Skeletal muscle satellite cell (primary cell): Measurements from ENCODE around the gene MYORG.
"Not testable (repeated sequence)": the region's sequence is repeated elsewhere in the genome, so short reads cannot be mapped to it uniquely, and the experiment has no call there.

Source experiments
- H3K27me3 ChIP-seq: 2 replicates; pipeline ENCODE4 v1.7.0; 2013; ENCODE audit warnings: low read length; ENCODE audit not compliant: control insufficient read depth, insufficient read depth
- H3K36me3 ChIP-seq: 2 replicates; pipeline ENCODE4 v1.7.0; 2013; ENCODE audit warnings: mild to moderate bottlenecking, control low read depth, low read length; ENCODE audit not compliant: insufficient read depth
- H3K4me1 ChIP-seq: 2 replicates; pipeline ENCODE4 v1.7.0; 2013; ENCODE audit warnings: low read length; ENCODE audit not compliant: control insufficient read depth, insufficient read depth
- H3K4me2 ChIP-seq: 2 replicates; pipeline ENCODE4 v1.7.0; 2013; ENCODE audit warnings: mild to moderate bottlenecking, low read length
- H3K4me3 ChIP-seq: 2 replicates; pipeline ENCODE4 v1.7.0; 2013; ENCODE audit warnings: low read length
- H3K9ac ChIP-seq: 2 replicates; pipeline ENCODE4 v1.7.0; 2013; ENCODE audit warnings: mild to moderate bottlenecking, low read depth, low read length, moderate library complexity
- H3K9me3 ChIP-seq: replicated peaks from 2 replicates; pipeline ENCODE4 v1.7.0; 2013; ENCODE audit warnings: mild to moderate bottlenecking, control low read depth, low read length

The MYORG gene

DNA sequence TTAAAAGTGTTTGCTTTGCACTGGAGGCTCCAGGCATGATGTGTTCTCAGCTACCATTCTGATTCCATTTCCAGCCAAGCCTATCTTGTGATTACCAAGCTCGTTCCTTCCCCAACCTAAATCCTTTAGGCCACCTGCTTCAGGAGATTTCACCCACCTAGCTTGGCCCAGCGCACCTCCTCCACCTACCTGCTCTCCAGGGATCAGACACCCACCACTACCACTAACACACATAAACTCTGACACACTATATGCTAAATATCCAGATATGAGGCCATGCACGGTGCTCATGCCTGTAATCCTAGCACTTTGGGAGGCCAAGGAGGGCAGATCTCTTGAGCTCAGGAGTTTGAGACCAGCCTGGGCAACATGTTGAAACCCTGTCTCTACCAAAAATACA is 2.4 kb downstream of the MYORG start:
- no peak overlapping the region for H3K4me2 ChIP-seq

DNA sequence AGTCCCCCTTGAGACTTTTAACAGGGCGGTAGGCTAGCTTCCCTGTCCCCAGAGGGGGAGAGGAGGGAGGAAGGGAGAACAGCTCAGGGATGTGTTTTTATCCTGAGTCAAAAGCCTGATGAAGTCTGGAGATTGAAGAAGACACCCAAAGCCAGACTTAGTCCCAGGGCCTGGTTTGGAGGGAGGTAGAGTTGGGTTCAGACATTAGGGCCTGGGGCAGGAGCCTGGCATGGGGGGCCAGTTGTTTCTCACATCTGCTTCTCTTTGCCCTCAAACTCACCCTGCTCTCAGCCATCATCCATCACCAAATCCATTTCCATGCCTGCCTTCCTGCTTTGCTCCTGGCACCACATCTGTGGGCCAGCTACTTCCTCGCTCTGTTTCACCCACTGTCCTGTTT is 2.9 kb downstream of the MYORG start:
- no peaks in the 10 kb centered on the region for H3K9me3 ChIP-seq
- no peak overlapping the region for H3K9ac ChIP-seq
- peaks cover 13% of the 10 kb centered on the region for H3K4me1 ChIP-seq
- no peak overlapping the region for H3K4me3 ChIP-seq
- H3K27me3 ChIP-seq = peaks cover 5% of the 10 kb centered on the region
- H3K4me2 ChIP-seq = no peak overlapping the region
- peaks cover 3% of the 10 kb centered on the region for H3K36me3 ChIP-seq

More for the DNA sequence above, 2.4 kb downstream of the MYORG start:
- Histone ChIP-seq H3K9ac (no peak overlapping the region), H3K27me3 (peaks cover 5% of the 10 kb centered on the region), H3K36me3 (peaks cover 3% of the 10 kb centered on the region), H3K4me1 (peaks cover 13% of the 10 kb centered on the region), H3K9me3 (no peaks in the 10 kb centered on the region), H3K4me3 (no peak overlapping the region)

DNA sequence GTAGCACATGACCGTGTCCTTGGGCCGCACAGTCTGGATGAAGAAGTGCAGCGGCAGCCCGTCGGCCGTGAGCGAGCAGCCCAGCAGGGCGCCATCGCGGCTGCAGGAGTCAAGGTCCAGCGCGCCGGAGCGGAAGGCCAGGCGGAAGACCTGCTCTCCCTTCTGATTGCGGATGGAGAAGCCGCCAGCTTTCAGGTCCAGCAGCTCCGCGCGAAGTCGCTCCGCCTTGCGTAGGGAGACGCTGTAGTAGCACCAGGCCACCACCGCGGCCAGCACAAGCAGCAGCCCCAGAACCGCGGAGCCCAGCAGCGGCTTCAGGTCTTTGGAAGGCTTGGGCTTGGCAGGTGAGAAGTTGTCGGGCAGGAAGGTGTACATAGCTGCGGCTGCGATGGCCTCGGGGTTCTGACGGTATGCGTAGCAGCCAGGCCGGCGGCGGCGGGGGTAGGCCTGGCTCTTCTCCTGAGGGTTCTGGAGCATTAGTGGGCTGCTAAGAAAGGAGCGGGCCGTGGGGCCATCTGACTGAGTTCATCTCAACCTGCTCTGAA is 4.2 kb downstream of the MYORG start:
- H3K4me1 ChIP-seq = peaks cover 13% of the 10 kb centered on the region
- no peak overlapping the region for H3K9ac ChIP-seq
- peaks cover 3% of the 10 kb centered on the region for H3K36me3 ChIP-seq
- no peak overlapping the region for H3K4me2 ChIP-seq
- no peak overlapping the region for H3K4me3 ChIP-seq
- peaks cover 5% of the 10 kb centered on the region for H3K27me3 ChIP-seq
- no peaks in the 10 kb centered on the region for H3K9me3 ChIP-seq

DNA sequence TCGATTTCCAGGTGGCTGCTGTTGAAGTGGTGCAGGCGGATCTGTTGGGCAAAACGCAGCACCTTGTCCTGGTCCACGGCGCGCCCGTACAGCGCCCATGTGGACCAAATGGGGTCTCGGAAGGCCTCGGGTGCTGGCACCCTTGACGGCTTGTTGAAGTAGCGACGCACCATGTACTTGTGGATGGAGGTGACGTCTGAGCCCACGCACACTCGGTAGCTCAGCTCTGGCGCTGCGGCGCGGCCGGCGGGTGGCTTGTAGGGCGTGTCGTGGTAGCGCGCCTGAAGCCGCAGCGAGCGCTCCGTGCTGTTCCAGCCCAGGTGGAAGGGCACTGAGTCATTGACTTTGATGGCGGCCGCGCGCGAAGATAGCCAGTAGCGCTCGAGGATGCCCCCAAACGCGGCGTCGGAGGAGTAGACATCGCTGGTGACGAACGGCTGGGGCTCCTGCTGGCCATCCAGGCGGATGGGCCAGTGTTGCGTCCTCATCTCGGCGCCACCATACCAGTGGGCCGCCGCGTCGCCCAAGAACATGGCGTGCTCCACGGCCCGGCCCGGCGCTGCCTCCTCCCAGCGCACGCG is 4.7 kb downstream of the MYORG start:
- Histone ChIP-seq H3K4me3 (no peak overlapping the region), H3K27me3 (peaks cover 5% of the 10 kb centered on the region), H3K4me2 (no peak overlapping the region), H3K9ac (no peak overlapping the region), H3K4me1 (peaks cover 10% of the 10 kb centered on the region), H3K9me3 (no peaks in the 10 kb centered on the region), H3K36me3 (peaks cover 3% of the 10 kb centered on the region)

DNA sequence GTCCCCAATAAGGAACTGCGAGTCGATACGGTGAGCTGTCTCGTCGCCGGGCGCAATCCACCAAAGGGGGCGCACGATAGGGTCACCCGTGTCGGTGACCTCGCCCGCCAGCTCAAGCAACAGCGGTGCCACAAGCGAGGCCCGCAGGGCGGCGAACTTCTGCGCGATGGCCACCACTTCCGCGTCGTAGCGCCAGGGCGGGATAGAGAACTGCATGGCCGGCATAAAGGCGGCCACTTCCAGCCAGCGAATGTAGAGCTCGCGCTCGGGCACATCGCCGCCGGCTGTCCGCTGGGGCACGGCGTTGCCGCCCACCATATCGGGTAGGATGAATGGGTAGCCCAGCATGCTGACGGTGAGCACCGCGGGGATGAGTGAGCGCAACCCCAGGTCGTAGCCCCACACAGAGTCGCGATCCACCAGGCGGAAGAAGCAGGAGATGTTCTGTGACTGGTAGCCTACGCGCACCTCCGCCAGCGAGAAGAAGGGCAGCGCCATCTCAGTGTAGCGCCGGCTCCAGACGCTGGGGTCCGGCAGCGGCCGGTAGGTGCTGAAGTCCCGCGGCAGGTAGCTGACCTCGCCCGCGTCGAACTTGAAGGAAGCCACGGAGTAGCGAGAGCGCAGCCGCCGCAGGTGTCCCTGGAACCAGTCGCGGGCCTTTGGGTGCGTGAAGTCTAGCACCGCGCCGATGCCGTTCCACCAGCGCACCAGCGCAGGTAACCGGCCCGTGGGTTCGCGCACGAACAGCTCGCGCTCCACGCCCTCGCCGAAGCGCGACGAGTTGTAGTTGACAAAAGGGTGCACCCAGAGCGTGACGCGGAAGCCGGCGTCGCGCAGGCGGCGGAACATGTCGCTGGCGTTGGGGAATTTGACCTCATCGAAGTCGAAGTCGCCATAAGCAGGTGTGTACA is 5.5 kb downstream of the MYORG start:
- peak overlapping the region; percentile 55 for H3K4me3 ChIP-seq
- peaks cover 5% of the 10 kb centered on the region for H3K4me1 ChIP-seq
- H3K36me3 ChIP-seq = peaks cover 3% of the 10 kb centered on the region
- no peak overlapping the region for H3K9ac ChIP-seq
- H3K4me2 ChIP-seq = peak overlapping the region; percentile 78
- H3K9me3 ChIP-seq = no peaks in the 10 kb centered on the region
- H3K27me3 ChIP-seq = peaks cover 5% of the 10 kb centered on the region

DNA sequence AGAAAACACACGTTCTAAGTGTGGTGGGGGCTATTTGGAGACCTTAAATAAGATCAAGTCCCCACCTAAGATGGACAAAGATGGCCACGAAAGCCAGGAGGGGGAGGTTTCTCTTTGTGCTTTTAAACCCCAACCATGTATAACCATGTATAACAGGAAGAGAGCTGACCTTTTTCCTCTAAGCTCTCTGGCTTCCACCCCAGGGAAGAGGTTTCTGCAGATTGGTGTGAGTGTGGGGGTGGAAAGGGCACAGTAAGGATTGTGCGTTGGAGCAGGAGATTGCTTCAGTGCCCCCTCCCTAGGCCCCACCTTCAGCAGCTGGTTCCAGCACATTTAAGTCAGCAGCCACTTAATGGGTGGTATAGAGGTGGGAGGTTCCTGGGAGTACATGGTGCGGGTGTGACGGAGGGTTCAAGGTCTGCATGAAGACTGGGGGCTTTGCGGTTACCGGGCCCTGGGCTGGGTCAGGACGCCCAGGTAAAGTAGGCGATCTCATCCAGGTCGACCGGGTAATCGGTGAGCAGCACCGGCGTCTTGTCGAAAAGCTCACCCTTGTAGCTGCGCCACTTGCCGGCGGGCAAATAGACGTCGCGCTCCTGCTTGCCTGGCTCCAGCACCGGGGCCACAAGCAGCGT is 6.2 kb downstream of the MYORG start:
- Histone ChIP-seq H3K9ac (no peak overlapping the region), H3K36me3 (peaks cover 3% of the 10 kb centered on the region), H3K27me3 (peaks cover 5% of the 10 kb centered on the region), H3K9me3 (no peaks in the 10 kb centered on the region), H3K4me1 (no peaks in the 10 kb centered on the region), H3K4me3 (peak overlapping the region; percentile 55), H3K4me2 (peak overlapping the region; percentile 78)

DNA sequence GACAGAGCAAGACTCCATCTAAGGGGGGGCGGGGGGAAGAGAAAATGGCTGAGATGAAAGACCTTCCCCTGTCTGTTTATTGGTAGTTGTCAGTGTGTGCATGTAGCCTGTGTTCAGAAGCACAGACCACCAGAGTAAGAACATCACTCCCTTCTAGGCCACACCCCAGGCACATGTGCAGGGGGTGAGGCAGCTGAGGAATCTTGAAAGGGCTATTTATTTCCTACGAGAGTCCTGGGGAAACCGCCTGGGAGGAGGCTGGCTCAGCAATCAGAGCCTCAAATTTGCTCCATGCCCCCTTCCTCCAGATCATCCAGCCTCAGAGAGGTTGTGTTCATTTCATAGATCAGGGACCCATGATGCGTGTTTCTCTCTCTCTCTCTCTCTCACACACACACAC is 7.1 kb downstream of the MYORG start:
- H3K4me1 ChIP-seq = no peaks in the 10 kb centered on the region
- no peak overlapping the region for H3K9ac ChIP-seq
- peaks cover 3% of the 10 kb centered on the region for H3K36me3 ChIP-seq
- no peak overlapping the region for H3K4me3 ChIP-seq
- H3K4me2 ChIP-seq = no peak overlapping the region
- H3K27me3 ChIP-seq = peaks cover 5% of the 10 kb centered on the region
- H3K9me3 ChIP-seq = no peaks in the 10 kb centered on the region

DNA sequence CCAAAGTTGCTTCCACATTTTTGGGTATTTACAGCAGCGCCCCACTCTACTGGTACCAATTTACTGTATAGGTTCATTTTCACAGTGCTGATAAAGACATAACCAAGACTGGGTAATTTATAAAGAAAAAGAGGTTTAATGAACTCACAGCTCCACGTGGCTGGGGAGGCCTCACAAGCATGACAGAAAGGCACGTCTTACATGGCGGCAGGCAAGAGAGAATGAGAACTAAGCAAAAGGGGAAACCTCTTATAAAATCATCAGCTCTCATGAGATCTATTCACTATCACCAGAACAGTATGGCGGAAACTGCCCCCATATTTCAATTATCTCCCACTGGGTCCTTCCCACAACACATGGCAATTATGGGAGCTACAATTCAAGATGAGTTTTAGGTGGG is 7.9 kb downstream of the MYORG start:
- not testable (repeated sequence) for H3K4me2 ChIP-seq, H3K4me1 ChIP-seq, H3K4me3 ChIP-seq, H3K9me3 ChIP-seq, H3K9ac ChIP-seq, H3K36me3 ChIP-seq, H3K27me3 ChIP-seq

DNA sequence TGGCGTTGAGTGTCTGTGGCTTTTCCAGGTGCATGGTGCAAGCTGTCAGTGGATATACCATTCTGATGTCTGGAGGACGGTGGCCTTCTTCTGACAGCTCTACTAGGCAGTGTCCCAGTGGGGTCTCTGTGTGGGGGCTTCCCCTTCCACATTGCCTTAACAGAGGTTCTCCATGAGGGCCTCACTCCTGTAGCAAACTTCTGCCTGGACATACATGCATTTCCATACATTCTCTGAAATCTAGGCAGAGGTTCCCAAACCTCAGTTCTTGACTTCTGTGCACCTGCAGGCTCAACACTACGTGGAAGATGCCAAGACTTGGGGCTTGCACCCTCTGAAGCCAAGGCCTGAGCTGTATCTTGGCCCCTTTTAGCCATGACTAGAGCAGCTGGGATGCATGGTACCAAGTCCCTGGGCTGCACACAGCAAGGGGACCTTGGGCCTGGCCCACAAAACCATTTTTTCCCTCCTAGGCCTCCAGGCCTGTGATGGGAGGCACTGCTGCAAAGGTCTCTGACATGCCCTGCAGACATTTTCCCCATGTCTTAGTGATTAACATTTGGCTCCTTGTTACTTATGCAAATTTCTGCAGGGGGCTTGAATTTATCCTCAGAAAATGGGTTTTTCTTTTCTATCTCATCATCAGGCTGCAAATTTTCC is 8.8 kb downstream of the MYORG start:
- not testable (repeated sequence) for H3K4me1 ChIP-seq, H3K4me3 ChIP-seq, H3K36me3 ChIP-seq, H3K9ac ChIP-seq, H3K4me2 ChIP-seq, H3K9me3 ChIP-seq, H3K27me3 ChIP-seq

DNA sequence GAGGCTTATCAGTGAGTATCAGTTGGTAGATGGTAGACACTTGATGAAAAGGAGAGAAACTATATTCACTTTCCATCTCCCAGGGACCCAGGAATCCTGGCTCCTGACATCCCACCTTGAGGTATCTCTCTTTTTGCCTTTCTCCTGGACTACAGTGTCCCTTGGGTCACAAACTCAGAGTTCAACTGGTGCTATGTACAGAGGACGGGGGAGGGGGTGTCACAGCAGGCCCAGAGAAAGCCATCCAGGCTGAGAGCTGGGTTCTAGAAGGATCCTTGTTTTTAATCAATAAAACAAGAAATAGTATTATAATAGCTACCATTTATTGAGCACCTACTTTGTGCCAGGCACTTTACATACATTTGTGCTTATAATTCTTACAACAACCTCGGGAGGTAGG is 10.3 kb downstream of the MYORG start:
- Histone ChIP-seq H3K9ac (no peak overlapping the region), H3K9me3 (no peaks in the 10 kb centered on the region), H3K4me2 (no peak overlapping the region), H3K27me3 (peaks cover under 1% of the 10 kb centered on the region), H3K36me3 (no peaks in the 10 kb centered on the region), H3K4me3 (no peak overlapping the region), H3K4me1 (no peaks in the 10 kb centered on the region)

DNA sequence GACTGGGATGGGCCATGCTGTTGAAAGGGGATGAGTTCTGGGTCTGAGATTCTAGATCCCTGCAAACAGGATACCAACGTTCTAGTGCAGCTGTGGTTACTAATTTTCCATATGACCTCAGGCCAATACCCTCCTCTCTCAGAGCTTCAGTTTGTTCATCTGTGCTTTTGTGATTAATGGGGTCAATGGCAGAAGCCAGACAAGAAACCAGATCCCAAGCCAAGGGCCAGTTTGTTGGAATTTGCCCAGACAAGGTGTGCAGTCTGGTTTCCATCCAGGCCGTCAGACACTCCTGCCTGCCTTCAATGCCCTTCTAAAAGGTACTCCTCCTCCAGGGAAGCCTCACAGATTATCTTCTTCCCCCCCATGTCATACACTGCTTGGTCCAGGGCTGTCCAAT is 11.4 kb downstream of the MYORG start:
- Histone ChIP-seq H3K4me1 (no peaks in the 10 kb centered on the region), H3K4me3 (no peak overlapping the region), H3K4me2 (no peak overlapping the region), H3K27me3 (no peaks in the 10 kb centered on the region), H3K9ac (no peak overlapping the region), H3K36me3 (no peaks in the 10 kb centered on the region), H3K9me3 (no peaks in the 10 kb centered on the region)
